Nephron (organoid): ENCODE results near the gene STK32B.

ENCODE experiments used
- H3K27ac Mint-ChIP-seq, 3 experiments: 2 replicates each; pipeline ENCODE4 v1.8.0; 2020; ENCODE audit warnings: mixed read lengths in 3 of 3, mild to moderate bottlenecking in 2 of 3, moderate library complexity in 1 of 3
- H3K27me3 Mint-ChIP-seq: 2 replicates; pipeline ENCODE4 v1.8.0; 2021; ENCODE audit warnings: low read depth, mild to moderate bottlenecking, moderate library complexity, mixed read lengths
- H3K36me3 Mint-ChIP-seq: 2 replicates; pipeline ENCODE4 v1.8.0; 2020; ENCODE audit warnings: low read depth, mixed read lengths
- H3K4me1 Mint-ChIP-seq: 2 replicates; pipeline ENCODE4 v1.8.0; 2020; ENCODE audit warnings: mixed read lengths
- H3K4me3 Mint-ChIP-seq, 3 experiments: 2 replicates each; pipeline ENCODE4 v1.8.0; 2020; ENCODE audit warnings: mild to moderate bottlenecking in 3 of 3, mixed read lengths in 3 of 3, moderate library complexity in 2 of 3
- H3K9me3 Mint-ChIP-seq: 2 replicates; pipeline ENCODE4 v1.8.0; 2020; ENCODE audit warnings: mixed read lengths
- TF ChIP-seq, protein P1 (sequence below), 3 experiments: fragments of 200-600 bp; sonication (generic); IDR thresholded peaks; one replicate each; pipeline ENCODE4 v1.5.0; 2021; ENCODE audit warnings: antibody characterized with exemption in 3 of 3; ENCODE audit not compliant: unreplicated experiment in 3 of 3

STK32B gene

DNA sequence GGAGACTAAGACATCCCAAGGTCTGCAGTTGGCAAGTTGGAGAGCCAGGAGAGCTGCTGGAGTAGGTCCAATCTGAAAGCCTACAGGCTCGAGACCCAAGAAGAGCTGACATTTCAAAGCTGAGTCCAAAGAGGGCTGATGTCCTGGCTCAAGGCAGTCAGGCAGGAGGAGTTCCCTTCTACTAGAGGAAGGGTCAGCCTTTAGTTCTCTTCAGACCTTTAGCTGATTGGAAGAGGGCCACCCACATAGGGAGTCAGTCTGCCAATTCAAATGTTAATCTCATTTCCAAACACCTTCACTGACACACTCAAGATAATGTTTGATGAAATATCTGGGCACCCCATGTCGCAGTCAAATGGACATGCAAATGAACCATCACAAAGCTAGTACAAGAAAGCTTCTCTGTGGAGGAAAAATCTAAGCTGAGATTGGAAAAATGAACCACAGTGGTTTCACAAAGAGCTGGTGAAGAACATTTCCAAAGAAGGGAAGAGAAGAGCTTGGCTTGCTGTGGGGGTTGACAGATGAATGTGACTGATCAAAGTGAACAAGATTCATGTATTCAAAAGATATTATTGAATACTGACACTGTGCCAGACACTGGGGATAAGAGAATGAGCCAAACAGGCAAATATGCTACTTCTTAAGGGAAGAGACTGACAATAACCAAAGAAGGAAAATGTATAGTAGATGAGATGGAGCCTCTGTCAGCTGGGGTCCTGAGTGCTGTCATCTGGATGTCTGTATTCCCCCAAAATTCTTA is 61.2 kb downstream of the STK32B start:
- no peak overlapping the region for H3K4me3 Mint-ChIP-seq
- TF ChIP-seq, protein P1, sequence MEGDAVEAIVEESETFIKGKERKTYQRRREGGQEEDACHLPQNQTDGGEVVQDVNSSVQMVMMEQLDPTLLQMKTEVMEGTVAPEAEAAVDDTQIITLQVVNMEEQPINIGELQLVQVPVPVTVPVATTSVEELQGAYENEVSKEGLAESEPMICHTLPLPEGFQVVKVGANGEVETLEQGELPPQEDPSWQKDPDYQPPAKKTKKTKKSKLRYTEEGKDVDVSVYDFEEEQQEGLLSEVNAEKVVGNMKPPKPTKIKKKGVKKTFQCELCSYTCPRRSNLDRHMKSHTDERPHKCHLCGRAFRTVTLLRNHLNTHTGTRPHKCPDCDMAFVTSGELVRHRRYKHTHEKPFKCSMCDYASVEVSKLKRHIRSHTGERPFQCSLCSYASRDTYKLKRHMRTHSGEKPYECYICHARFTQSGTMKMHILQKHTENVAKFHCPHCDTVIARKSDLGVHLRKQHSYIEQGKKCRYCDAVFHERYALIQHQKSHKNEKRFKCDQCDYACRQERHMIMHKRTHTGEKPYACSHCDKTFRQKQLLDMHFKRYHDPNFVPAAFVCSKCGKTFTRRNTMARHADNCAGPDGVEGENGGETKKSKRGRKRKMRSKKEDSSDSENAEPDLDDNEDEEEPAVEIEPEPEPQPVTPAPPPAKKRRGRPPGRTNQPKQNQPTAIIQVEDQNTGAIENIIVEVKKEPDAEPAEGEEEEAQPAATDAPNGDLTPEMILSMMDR (IDR thresholded peaks at IDR 0.05; ENCODE audit: unreplicated experiment in 3 of 3) = no peak
- no peaks in the 10 kb centered on the region for H3K36me3 Mint-ChIP-seq
- no peaks in the 10 kb centered on the region for H3K9me3 Mint-ChIP-seq
- peaks cover 17% of the 10 kb centered on the region for H3K27me3 Mint-ChIP-seq
- no peaks in the 10 kb centered on the region for H3K4me1 Mint-ChIP-seq
- no peak overlapping the region for H3K27ac Mint-ChIP-seq

DNA sequence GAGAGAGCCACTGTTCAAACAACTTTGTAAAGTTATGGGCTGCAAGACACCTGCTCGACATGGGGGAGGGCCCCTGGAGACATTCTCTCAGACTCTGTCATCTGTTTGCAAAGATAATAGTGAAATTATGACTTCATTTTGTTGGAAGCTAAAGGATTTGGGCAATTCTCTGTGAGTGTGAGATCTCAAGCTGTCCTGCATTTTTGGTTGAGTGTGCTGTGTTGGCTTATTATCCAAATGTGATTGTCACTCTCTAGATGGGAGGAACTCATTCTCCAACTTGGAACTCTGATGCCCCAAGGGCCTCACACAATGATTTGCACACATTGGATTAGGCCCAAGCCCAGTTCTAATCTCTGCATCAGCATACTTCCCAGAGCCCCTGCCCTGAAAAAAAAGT is 63.7 kb downstream of the STK32B start:
- Mint-ChIP-seq H3K9me3 (no peaks in the 10 kb centered on the region), H3K4me1 (peaks cover 11% of the 10 kb centered on the region), H3K4me3 (no peak overlapping the region), H3K27me3 (peaks cover 14% of the 10 kb centered on the region), H3K27ac (no peak overlapping the region), H3K36me3 (no peaks in the 10 kb centered on the region)
- TF ChIP-seq, protein P1 (IDR thresholded peaks at IDR 0.05; ENCODE audit: unreplicated experiment in 3 of 3) = no peak

DNA sequence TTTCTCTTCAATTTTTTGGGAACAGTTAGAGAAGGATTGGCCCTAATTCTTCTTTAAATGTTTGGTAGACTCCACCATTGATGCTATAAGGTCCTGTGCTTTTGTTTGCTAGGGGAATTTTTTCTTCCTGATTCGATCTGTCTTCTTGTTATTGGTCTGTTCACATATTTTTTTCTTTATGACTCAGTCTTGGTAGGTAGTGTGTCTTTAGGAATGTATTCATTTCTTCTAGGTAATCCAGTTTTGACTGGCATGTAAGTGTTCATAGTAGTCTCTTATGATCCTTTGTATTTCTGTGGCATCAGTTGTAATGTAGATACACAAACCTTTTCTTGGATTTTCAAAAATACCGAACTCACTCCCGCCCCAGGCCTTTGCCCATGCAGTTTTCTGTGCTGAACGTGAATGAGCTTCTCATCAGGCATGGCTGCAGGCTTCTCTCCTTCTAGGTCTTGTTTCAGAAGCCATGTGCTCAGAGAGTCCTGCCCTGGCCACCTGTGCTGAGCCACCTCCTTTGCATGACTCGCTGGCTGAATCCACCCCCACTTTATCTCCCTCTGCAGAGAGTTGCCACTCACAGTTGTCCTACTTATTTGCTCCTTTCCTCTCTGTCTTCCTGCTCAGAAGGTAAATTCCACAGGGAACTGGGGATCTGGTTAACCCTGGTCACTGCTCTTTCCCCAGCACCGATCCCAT is 67.0 kb downstream of the STK32B start:
- Mint-ChIP-seq H3K36me3 (no peaks in the 10 kb centered on the region), H3K4me1 (peaks cover 11% of the 10 kb centered on the region), H3K4me3 (no peak overlapping the region), H3K27ac (no peak overlapping the region), H3K27me3 (peaks cover 8% of the 10 kb centered on the region), H3K9me3 (no peaks in the 10 kb centered on the region)
- TF ChIP-seq, protein P1 (IDR thresholded peaks at IDR 0.05; ENCODE audit: unreplicated experiment in 3 of 3) = no peak

DNA sequence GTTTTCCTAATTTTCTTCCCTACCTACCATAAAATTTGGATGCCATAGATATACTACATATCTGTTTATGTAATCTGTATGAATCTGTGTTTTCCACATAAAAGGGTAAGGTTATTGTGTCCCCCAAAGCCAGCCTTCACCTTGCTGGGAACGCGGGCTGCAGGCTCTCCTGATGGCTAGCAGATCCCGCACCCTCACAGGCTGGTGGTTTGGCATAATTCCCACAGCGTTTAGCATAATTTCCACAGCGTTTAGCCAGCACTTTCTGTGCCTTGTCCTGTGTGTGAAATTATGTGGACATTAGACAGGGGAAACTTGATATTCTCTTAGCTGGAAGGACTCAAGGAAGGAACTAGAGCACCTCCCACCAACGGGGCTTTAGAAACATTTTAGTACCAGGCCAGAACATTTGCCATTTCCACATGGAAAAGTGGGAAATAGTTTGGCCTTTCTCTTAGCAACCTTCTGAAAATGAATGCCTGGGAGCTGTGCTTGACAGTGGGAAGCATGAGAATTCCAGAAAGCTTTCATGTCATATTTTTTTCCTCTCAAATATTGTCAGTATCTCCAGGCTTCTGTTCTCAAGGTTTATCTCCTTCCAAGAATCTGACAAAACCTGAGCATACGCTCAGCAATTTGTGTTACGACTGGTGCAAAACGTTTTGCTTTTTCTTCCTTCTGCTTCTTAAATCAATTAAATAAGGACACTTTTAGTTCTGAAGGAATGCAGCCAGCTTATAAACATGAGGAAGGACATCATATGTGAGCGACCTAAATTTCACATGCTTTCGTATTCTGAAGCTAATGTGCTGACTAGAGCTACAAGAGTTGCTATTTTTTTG is 67.9 kb downstream of the STK32B start:
- H3K4me1 Mint-ChIP-seq = peaks cover 14% of the 10 kb centered on the region

DNA sequence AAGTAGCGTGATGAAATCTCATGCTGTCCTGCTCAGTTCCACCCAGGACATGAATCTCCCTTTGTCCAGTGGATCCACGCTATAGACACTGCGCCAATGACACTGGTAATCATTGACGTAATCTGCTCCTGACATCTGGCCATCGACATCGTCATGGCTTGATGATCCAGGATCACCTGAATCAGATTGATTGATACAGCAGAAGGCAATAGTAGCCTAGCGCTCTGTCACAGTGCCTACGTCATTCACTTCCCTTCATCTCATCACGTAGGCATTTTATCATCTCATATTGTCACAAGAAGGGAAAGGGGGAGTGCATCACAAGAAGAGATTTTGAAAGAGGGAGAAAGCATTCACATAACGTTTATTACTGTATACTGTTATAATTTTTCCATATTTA is 68.8 kb downstream of the STK32B start:
- TF ChIP-seq, protein P1 (IDR thresholded peaks at IDR 0.05; ENCODE audit: unreplicated experiment in 3 of 3) = no peak
- Mint-ChIP-seq H3K9me3 (no peaks in the 10 kb centered on the region), H3K27me3 (peaks cover 5% of the 10 kb centered on the region), H3K4me1 (peaks cover 20% of the 10 kb centered on the region), H3K36me3 (no peaks in the 10 kb centered on the region), H3K27ac (no peak overlapping the region), H3K4me3 (no peak overlapping the region)

More for the DNA sequence above, 67.9 kb downstream of the STK32B start:
- H3K27ac Mint-ChIP-seq = no peak overlapping the region
- no peaks in the 10 kb centered on the region for H3K9me3 Mint-ChIP-seq
- TF ChIP-seq, protein P1 (IDR thresholded peaks at IDR 0.05; ENCODE audit: unreplicated experiment in 3 of 3) = no peak
- H3K36me3 Mint-ChIP-seq = no peaks in the 10 kb centered on the region
- no peak overlapping the region for H3K4me3 Mint-ChIP-seq
- peaks cover 5% of the 10 kb centered on the region for H3K27me3 Mint-ChIP-seq
